Measurements from ENCODE around the gene ANKRD24.
"Not testable (repeated sequence)": the region's sequence is repeated elsewhere in the genome, so short reads cannot be mapped to it uniquely, and the experiment has no call there.

ANKRD24 gene

GRCh38 chr19:4229179-4229931 lies 46.9 kb downstream of the ANKRD24 start, which contains the start of gene EBI3:
Gene EBI3 (plus strand): TSS chr19:4229523. CDS start chr19:4229551, 28 bp downstream.
- DNase-seq (ENCODE audit: low read depth, low spot score): no peak
- Histone ChIP-seq H3K9ac (ENCODE audit: insufficient read length) (no peak within 1 kb of the TSS), H3K4me3 (no peak within 1 kb of the TSS), H3K36me3 (ENCODE audit: insufficient read depth, low read length) (no peaks in the 10 kb centered on the region), H3K9me3 (ENCODE audit: low read depth, low read length) (no peaks in the 10 kb centered on the region), H3K27ac (no peak within 1 kb of the TSS)
- no peak for TF ChIP-seq FOXP2 (optimal IDR thresholded peaks at IDR 0.05; ENCODE audit: control extremely low read depth, extremely low read length, insufficient read depth)
- no peak for TF ChIP-seq POLR2AphosphoS5 (IDR thresholded peaks at IDR 0.05; ENCODE audit: borderline replicate concordance, low read depth, low read length)
- TF ChIP-seq EZH2 (IDR thresholded peaks at IDR 0.05): no peak

DNA sequence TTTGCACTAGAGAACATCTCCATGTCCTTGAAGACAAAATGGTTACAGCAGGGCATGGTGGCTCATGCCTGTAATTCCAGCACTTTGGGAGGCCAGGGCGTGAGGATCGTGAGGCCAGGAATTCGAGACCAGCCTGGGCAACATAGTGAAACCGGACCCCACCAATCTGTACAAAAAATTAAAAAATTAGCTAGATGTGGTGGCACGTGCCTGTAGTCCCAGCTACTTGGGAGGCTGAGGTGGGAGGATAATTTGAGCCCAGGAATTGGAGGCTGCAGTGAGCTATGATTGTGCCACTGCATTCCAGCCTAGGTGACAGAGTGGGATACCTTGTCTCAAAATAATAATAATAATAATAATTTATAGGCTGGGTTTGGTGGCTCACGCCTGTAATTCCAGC lies 47.7 kb downstream of the ANKRD24 start:
- H3K36me3 ChIP-seq (ENCODE audit: insufficient read depth, low read length); DNase-seq (ENCODE audit: low read depth, low spot score); H3K9me3 ChIP-seq (ENCODE audit: low read depth, low read length); H3K27ac ChIP-seq; H3K9ac ChIP-seq (ENCODE audit: insufficient read length); H3K4me3 ChIP-seq: not testable (repeated sequence)

DNA sequence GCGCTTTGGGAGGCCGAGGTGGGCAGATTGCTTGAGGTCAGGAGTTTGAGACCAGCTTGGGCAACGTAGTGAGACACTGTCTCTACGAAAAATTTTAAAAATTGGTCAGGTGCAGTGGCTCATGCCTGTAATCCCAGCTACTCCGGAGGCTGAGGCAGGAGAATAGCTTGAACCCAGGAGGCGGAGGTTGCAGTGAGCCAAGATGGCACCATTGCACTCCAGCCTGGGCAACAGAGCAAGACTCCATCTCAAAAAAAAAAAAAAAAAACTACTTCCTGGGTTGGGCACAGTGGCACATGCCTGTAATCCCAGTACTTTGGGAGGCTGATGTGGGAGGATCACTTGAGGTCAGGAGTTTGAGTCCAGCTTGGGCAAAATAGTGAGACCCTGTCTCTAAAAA lies 49.0 kb downstream of the ANKRD24 start:
- H3K27ac ChIP-seq; DNase-seq (ENCODE audit: low read depth, low spot score); H3K36me3 ChIP-seq (ENCODE audit: insufficient read depth, low read length); H3K9me3 ChIP-seq (ENCODE audit: low read depth, low read length); H3K9ac ChIP-seq (ENCODE audit: insufficient read length); H3K4me3 ChIP-seq: not testable (repeated sequence)

GRCh38 chr19:4232139-4232538 lies 49.6 kb downstream of the ANKRD24 start:
- not testable (repeated sequence) for H3K27ac ChIP-seq; H3K9ac ChIP-seq (ENCODE audit: insufficient read length); H3K36me3 ChIP-seq (ENCODE audit: insufficient read depth, low read length); DNase-seq (ENCODE audit: low read depth, low spot score); H3K4me3 ChIP-seq; H3K9me3 ChIP-seq (ENCODE audit: low read depth, low read length)

DNA sequence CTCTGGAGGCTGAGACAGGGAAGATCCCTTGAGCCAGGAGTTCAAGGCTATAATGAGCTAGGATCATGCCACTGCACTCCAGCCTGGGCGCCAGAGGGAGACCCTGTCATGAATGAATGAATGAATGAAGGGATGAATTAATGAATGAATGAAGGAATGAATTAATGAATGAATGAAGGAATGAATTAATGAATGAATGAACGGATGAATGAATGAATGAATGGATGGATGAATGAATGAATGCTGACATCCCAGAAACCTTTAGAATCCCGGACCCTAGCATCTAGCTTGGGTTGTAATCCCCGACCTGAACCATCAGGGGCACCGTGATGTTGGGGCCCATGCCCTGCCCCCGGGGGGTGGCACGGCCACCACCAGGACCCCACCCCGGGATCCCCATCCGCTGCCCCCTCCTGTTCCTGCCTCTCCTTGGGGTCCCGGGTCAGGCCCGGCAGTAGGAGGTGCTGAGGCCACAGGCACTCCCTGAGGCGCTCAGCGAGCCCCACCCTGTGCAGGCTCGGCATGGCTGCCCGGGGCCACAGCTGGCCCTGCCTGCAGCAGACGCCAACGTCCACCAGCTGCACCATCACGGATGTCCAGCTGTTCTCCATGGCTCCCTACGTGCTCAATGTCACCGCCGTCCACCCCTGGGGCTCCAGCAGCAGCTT lies 50.3 kb downstream of the ANKRD24 start:
- Histone ChIP-seq H3K4me3 (no peak overlapping the region), H3K9ac (ENCODE audit: insufficient read length) (no peak overlapping the region), H3K27ac (no peak overlapping the region), H3K9me3 (ENCODE audit: low read depth, low read length) (no peaks in the 10 kb centered on the region), H3K36me3 (ENCODE audit: insufficient read depth, low read length) (no peaks in the 10 kb centered on the region)
- TF ChIP-seq FOXP2 (optimal IDR thresholded peaks at IDR 0.05; ENCODE audit: control extremely low read depth, extremely low read length, insufficient read depth): no peak
- DNase-seq (ENCODE audit: low read depth, low spot score): no peak

DNA sequence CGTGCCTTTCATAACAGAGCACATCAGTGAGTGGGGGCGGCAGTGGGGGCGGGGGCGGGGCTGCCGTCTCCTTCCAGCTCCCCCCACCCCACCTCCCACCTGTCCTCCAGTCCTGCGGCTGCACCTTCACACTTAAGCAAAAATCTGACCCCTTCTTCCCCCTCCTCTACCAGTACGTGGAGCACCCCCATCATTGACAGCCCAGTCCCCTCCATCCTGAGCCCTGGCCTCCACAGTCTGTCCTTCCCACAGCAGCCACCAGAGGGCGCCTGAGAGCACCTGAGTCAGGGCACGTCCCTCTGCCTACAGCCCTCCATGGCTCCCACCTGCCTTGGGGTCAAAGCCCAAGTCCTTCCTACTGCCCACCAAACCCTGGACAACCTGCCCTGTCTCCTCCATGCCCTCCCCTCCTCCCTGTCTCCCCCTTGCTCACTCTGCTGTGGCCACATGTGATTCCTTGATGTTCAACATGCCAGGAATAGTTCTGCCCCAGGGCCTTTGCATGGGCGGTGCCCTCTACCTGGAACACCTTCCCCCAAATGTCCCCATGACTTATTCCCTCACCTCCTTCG lies 50.9 kb downstream of the ANKRD24 start:
- Histone ChIP-seq H3K9me3 (ENCODE audit: low read depth, low read length) (no peaks in the 10 kb centered on the region), H3K4me3 (no peak overlapping the region), H3K9ac (ENCODE audit: insufficient read length) (no peak overlapping the region), H3K27ac (no peak overlapping the region), H3K36me3 (ENCODE audit: insufficient read depth, low read length) (no peaks in the 10 kb centered on the region)
- no peak for DNase-seq (ENCODE audit: low read depth, low spot score)
- TF ChIP-seq POLR2AphosphoS5 (IDR thresholded peaks at IDR 0.05; ENCODE audit: borderline replicate concordance, low read depth, low read length) (no peak), EZH2 (IDR thresholded peaks at IDR 0.05) (no peak), FOXP2 (optimal IDR thresholded peaks at IDR 0.05; ENCODE audit: control extremely low read depth, extremely low read length, insufficient read depth) (no peak)

DNA sequence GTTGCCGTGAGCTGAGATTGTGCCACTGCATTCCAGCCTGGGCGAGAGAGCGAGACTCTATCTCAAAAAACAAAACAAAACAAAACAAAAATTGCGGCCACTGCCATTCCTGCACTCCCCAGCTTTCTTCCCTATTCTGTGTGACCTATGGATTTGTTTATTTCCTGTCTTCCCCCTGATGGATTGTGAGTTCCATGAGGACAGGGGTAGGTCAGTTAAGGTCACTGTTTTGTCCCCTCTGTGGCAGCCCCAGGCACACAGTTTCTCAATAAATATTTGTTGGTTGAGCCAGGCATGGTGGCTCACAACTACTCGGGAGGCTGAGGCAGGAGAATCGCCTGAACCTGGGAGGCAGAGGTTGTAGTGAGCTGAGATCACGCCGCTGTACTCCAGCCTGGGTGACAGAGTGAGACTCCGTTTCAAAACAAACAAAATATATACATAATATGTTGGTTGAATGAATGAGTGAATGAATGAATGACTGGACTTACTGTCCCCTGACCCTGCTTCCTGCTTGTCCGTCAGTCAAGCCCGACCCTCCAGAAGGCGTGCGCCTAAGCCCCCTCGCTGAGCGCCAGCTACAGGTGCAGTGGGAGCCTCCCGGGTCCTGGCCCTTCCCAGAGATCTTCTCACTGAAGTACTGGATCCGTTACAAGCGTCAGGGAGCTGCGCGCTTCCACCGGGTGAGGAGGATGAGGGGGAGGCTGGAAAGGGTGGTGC lies 51.8 kb downstream of the ANKRD24 start:
- TF ChIP-seq POLR2AphosphoS5 (IDR thresholded peaks at IDR 0.05; ENCODE audit: borderline replicate concordance, low read depth, low read length) (no peak), FOXP2 (optimal IDR thresholded peaks at IDR 0.05; ENCODE audit: control extremely low read depth, extremely low read length, insufficient read depth) (no peak), EZH2 (IDR thresholded peaks at IDR 0.05) (no peak)
- Histone ChIP-seq H3K36me3 (ENCODE audit: insufficient read depth, low read length) (no peaks in the 10 kb centered on the region), H3K9me3 (ENCODE audit: low read depth, low read length) (no peaks in the 10 kb centered on the region), H3K9ac (ENCODE audit: insufficient read length) (no peak overlapping the region), H3K27ac (no peak overlapping the region), H3K4me3 (no peak overlapping the region)
- no peak for DNase-seq (ENCODE audit: low read depth, low spot score)

DNA sequence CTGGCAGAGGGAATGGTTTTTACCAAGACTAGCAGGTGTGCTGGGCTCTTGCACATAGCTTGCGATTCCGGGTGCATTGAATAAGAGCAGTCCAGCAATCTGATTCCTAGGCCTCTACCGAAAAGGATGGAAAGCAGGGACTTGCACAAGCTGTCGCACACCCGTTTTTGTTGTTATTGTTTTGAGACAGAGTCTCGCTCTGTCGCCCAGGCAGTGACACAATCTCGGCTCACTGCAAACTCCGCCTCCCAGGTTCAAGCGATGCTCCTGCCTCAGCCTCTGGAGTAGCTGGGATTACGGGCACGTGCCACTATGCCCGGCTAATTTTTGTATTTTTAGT lies 52.3 kb downstream of the ANKRD24 start:
- no peak overlapping the region for H3K27ac ChIP-seq

GRCh38 chr19:4237510-4237909 lies 55.0 kb downstream of the ANKRD24 start:
- H3K27ac ChIP-seq; H3K9ac ChIP-seq (ENCODE audit: insufficient read length); H3K36me3 ChIP-seq (ENCODE audit: insufficient read depth, low read length); DNase-seq (ENCODE audit: low read depth, low spot score); H3K9me3 ChIP-seq (ENCODE audit: low read depth, low read length); H3K4me3 ChIP-seq: not testable (repeated sequence)

More for the DNA sequence above, 52.3 kb downstream of the ANKRD24 start:
- no peak overlapping the region for H3K4me3 ChIP-seq
- DNase-seq (ENCODE audit: low read depth, low spot score): no peak
- no peaks in the 10 kb centered on the region for H3K36me3 ChIP-seq (ENCODE audit: insufficient read depth, low read length)
- no peak overlapping the region for H3K9ac ChIP-seq (ENCODE audit: insufficient read length)
- TF ChIP-seq FOXP2 (optimal IDR thresholded peaks at IDR 0.05; ENCODE audit: control extremely low read depth, extremely low read length, insufficient read depth) (no peak), POLR2AphosphoS5 (IDR thresholded peaks at IDR 0.05; ENCODE audit: borderline replicate concordance, low read depth, low read length) (no peak), EZH2 (IDR thresholded peaks at IDR 0.05) (no peak)
- H3K9me3 ChIP-seq (ENCODE audit: low read depth, low read length): no peaks in the 10 kb centered on the region

Data from SK-N-MC (cell line).